ENCODE results near the gene POLN.

- TF ChIP-seq, protein P1, sequence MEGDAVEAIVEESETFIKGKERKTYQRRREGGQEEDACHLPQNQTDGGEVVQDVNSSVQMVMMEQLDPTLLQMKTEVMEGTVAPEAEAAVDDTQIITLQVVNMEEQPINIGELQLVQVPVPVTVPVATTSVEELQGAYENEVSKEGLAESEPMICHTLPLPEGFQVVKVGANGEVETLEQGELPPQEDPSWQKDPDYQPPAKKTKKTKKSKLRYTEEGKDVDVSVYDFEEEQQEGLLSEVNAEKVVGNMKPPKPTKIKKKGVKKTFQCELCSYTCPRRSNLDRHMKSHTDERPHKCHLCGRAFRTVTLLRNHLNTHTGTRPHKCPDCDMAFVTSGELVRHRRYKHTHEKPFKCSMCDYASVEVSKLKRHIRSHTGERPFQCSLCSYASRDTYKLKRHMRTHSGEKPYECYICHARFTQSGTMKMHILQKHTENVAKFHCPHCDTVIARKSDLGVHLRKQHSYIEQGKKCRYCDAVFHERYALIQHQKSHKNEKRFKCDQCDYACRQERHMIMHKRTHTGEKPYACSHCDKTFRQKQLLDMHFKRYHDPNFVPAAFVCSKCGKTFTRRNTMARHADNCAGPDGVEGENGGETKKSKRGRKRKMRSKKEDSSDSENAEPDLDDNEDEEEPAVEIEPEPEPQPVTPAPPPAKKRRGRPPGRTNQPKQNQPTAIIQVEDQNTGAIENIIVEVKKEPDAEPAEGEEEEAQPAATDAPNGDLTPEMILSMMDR (IDR thresholded peaks at IDR 0.05; ENCODE audit: low read length), result no peak
- no peak for TF ChIP-seq EZH2 (IDR thresholded peaks at IDR 0.05; ENCODE audit: borderline replicate concordance, low read length)
Measured at GRCh38 chr4:2269618-2270163, 27.8 kb upstream of the POLN start.
